Left cardiac atrium (tissue), 4 donors: Measurements from ENCODE around the gene CIB2. TPM values are rescaled to one million over a fixed set of nuclear protein-coding genes. Genes with fewer than 3 reads are reported as not detected.

Source experiments
- ATAC-seq, 2 donors: fragments of 200-7000 bp; cut with Tn5 transposase; one replicate each; pipeline ENCODE4 v1.9.1; 2020; ENCODE audit warnings: mild to moderate bottlenecking in 2 of 2, moderate library complexity in 2 of 2
- DNase-seq: peaks from one replicate; pipeline ENCODE4 v3.0.0-alpha.2; 2020
- intact Hi-C, 2 donors: fragments of 100-400 bp; cut with DNase I; formaldehyde crosslinking; loops; one replicate each; pipeline versions ENCODE4 v1.14.1 to v1.15.1; 2022 to 2023
- total RNA-seq, 2 donors: library from RNA; stranded (reverse); fragmentation: NEBNext Ultra II Directional; extraction: Animal tissue kit (Norgen Biotek cat#: 25700); gene quantifications; one replicate each; pipeline ENCODE4 v1.2.1, GENCODE V29; 2021
- donor health status: DM: no; HTN: yes; CAD: no.
- donor health status: DM: no; HTN: yes; CAD: no; lungs with severe emphysema.
- donor health status: DM: yes; HTN: yes; CAD: no.
- donor health status: Dilated cardiomyopathy.

CIB2 gene
- total RNA-seq, 2 donors from 2014 or later = 50.3 to 66.9 TPM

DNA sequence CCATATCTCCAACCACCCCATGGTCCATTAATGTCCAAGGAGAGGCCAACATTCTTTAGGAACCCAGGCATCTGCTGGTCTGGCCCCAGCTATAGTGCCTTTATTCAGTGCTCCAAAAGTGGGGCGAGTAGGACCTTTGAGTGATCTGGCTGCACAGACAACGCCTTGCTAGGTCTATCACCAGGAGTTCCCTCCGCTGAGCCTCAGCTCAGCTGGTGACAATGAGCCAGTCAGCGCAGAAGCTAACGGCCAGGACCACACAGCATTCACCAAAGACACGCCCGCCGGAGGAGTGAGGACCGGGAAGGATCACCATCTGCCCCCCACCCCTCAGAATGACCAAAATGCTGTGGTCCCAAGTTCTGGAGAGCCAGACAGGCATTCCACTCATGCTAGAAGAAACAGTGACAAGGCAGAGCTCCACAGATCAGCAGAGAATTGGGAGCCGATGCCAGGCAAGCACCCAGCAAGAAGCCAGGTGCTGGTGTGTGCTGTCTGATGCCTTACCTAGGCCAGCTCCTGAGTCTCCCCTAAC lies 72.8 kb downstream of the CIB2 start:
- intact Hi-C loops = loop anchor here in 1 of 2 donors (5.0 kb wide), 1 partner anchor 51 kb away; no protein-coding TSS in a partner anchor
- no peak for DNase-seq
- no peak for ATAC-seq

DNA sequence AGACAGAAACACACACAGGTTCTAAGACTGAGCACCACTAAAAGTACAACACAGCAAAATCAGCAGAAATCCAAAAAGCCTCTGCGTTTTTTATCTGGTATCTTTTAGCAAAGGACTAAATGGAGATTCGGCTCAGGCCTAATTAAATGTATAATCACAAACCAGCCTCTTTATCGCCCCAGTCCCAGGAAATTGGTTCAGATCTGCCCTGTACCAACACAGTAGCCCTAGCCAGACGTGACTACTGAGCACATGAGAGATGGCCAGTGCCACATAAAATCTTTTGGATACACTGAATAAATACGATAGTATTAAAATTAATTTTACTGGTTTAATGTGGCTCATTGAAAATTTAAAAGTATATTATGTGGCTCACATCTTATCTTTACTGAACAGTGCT lies 73.4 kb downstream of the CIB2 start:
- intact Hi-C loops = loop anchor here in 1 of 2 donors (5.0 kb wide), 1 partner anchor 51 kb away; no protein-coding TSS in a partner anchor
- DNase-seq (no peak), ATAC-seq (no peak)

DNA sequence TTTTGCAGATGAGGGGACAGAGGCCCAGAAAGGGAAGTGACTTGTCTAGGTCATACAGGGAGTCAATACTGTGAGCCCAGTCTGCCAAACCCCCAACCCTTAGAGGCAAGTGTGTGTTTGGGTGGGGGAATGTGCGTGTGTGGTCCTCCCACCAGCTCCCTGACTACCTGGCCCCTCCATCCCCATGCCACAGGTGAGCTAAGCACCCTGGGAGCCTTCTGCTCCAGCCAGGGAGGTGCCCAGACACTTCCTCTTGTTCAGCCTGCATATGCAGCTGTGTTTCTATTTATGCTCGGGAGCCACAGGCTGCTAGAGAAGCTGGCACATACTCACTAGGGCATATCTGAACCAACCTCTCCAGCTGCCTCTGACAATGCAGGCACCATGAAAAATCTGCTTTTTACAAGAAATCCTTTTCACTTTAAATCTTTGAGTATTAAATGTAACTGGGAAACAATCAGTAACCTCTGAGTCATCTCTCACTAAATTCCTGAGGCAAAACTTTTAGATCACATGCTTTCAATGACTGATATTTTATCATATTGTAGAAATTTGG lies 74.5 kb downstream of the CIB2 start:
- intact Hi-C loops = loop anchor here in 1 of 2 donors (5.0 kb wide), 1 partner anchor 49 kb away; no protein-coding TSS in a partner anchor
- DNase-seq (no peak), ATAC-seq (peak; percentile 63 to 77)

DNA sequence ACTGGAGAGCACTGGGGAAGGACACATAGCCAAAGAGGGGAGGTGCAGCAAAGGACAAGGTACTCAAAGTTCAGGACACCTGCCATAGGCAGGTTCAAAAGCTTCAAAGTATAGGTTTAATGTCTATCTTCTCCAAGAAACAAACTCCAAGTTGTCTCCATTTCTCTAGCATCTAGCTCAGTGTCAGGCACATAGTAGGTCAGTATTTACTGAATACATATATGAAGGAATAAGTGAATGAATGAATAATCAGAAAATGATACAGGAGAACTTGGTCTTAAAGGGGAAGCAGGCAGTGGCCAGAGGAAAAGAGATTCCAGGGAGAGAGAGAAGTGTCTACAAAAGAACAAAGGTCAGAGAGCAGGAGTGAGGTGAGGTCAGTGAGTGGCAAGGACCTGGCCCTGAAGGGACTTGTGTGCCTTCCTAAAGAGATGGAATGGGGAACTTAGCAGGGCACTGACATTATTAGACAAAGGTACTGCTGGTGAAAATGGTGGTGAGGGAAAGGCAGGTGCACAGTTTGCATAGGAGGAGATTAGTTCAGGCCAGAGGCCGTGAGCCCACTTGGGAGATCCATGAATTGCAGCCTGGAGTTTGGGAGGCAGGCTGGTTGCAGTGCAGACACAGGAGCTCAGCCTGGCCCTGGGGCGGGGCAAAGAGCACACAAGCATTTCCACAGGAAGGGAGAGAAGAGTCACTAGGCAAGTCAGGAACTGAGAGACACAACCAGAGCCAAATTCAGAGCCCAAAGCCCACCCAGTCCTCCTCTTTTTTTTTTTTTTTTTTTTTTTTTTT lies 75.1 kb downstream of the CIB2 start:
- ATAC-seq (peak; percentile 70 to 72), DNase-seq (peak; percentile 39)
- intact Hi-C loops = loop anchor here in 1 of 2 donors (5.0 kb wide), 1 partner anchor 49 kb away; no protein-coding TSS in a partner anchor

DNA sequence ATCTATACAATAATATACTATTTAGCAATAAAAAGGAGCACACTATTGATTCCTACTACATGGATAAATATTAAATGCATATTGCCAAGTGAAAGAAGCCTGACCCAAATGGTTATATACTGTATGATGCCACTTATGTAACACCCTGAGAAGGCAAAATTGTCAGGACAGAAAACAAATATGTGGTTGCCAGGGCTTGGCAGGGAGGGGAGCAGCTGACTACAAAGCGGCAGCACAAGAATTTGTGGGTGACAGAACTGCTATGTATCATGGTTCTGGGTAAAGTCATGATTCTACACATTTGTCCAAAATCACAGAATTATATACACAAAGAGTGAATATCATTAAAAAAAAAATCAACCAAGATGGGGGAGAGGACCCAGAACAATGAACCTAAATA lies 76.3 kb downstream of the CIB2 start:
- ATAC-seq = no peak
- DNase-seq = no peak
- intact Hi-C loops = loop anchor here in 1 of 2 donors (5.0 kb wide), 1 partner anchor 48 kb away; no protein-coding TSS in a partner anchor

Other genes with a start within 250 kb of the CIB2 start
- gene TBC1D2B, start 53.7 kb downstream of the CIB2 start, total RNA-seq = 10 to 100 TPM; 20.5 to 23.7 TPM
- gene SH2D7, start 38.9 kb downstream of the CIB2 start, total RNA-seq = not detected
- gene IDH3A, start 17.9 kb upstream of the CIB2 start, total RNA-seq = 100 to 1,000 TPM; 353 to 512 TPM
- under 1 TPM; 0.29 to 0.32 TPM for gene ACSBG1, start 103.1 kb upstream of the CIB2 start, total RNA-seq
- 100 to 1,000 TPM; 116 to 171 TPM for gene DNAJA4, start 133.1 kb upstream of the CIB2 start, total RNA-seq
- gene SKIC8, start 168.2 kb upstream of the CIB2 start, total RNA-seq = 10 to 100 TPM; 27.1 to 35.5 TPM
- not detected for gene CRABP1, start 208.9 kb upstream of the CIB2 start, total RNA-seq